ENCODE data around the gene ASXL3.

ASXL3 gene

GRCh38 chr18:33660696-33661310 is 82.8 kb downstream of the ASXL3 start:
- no peak for DNase-seq (ENCODE audit: low read depth)

DNA sequence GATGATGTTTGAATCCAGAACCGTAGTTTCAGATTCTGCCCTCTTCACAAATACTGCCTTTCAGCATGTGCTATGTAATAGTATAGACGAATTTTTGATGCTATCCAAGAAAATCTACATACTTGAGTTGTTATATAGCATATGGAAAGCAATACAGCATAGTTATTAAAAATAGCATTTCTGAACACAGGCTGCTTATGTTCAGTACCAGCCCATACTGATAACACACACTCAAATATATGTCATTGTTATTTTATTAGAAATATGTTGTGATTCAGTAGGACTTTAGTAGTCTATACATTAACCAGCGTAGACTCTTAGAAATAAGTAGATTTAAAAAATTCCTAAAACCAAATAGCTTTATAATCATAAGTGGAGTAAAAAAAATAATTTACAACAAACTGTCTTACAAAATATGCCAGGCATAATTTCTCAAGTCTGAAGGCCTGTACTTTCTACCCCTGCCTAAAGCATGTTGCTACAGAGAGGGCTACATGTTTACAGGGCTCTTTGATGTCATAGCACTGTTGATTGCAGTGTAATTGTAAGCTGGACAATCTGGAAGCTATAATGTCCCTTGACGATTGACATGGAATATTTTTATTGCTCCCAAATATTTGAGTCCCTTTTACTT is 86.3 kb downstream of the ASXL3 start:
- no peak for DNase-seq (ENCODE audit: low read depth)

GRCh38 chr18:33665187-33665586 is 87.2 kb downstream of the ASXL3 start:
- DNase-seq (ENCODE audit: low read depth), result no peak

DNA sequence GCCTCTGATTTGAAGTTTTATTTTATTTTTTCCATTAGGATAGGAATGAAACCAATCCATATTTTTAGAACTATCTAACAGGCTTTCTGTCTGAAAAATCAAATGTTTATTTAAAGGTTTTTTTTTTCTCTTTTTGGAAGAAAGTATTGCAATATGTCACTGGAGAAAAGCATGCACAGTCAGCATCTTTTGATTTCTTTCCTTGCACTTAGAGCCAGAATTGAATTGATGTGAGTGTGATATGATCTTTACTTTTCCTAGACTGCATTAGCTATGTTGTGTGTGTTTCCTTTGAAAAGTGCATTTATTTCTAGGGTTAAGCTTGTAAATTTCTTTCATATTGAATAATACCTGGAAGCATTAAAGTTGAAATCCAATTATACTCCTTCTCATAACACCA is 87.6 kb downstream of the ASXL3 start:
- DNase-seq (ENCODE audit: low read depth), result no peak

DNA sequence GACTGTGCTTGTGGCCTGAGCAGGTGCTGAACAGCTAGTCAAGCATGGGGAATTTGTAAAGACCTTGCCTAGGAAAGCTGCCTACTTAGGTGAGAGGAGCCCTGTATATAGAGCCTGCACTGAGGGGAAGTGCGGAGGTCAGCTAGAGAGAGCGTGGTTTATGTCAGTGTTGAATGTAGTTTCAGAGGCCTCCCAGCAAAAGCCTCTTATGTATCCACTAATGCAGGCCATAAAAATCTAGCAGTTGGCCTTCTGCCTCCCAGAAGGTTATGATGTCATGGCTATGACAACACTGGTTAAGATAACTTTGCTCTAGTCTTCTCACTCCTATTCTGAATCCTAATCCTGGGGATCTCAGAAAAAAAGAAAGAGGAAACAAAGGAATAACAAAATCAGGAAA is 88.9 kb downstream of the ASXL3 start:
- DNase-seq (ENCODE audit: low read depth), result no peak

GRCh38 chr18:33669589-33669988 is 91.6 kb downstream of the ASXL3 start:
- no peak for DNase-seq (ENCODE audit: low read depth)

DNA sequence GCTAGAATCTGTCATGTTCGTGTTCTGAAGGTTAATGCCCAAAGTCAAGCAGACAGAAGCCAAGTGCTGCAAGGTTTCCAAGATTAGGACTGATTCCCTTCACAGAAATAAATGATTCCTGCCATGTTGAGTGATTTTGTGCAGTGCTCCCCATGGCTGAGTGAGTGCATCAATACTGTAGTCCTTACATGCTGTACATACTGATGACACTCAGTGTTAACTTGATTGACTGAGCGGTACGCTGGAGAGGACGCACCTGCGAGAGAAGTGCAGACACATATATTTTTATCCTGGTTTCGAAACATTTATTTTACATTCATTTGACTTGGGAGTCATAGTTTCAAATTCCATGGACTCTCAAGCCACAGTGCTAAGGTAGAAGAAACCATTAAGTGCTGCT is 92.0 kb downstream of the ASXL3 start:
- DNase-seq (ENCODE audit: low read depth), result no peak

GRCh38 chr18:33673689-33674088 is 95.7 kb downstream of the ASXL3 start:
- no peak for DNase-seq (ENCODE audit: low read depth)

GRCh38 chr18:33676593-33676992 is 98.6 kb downstream of the ASXL3 start:
- no peak for DNase-seq (ENCODE audit: low read depth)

DNA sequence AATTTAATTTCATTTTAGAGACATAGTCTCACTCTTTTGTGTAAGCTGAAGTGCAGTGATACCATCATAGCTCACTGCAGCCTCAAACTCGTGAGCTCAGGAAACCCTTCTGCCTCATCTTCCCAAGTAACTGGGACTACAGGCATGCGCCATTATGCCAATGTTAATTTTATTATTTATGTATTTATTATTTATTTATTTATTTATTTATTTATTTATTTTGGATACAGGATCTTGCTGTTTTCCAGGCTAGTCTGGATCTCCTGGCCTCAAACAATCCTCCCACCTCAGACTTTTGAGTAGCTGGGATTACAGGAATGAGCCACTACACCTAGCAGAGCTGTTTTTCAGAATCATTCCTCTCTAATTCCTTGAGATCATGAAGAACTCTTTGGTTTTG is 99.9 kb downstream of the ASXL3 start:
- no peak for DNase-seq (ENCODE audit: low read depth)

GRCh38 chr18:33682436-33682835 is 104.4 kb downstream of the ASXL3 start:
- DNase-seq (ENCODE audit: low read depth), result no peak

- DNase-seq (ENCODE audit: low read depth), result no peak
These were observed 116.6 kb downstream of the ASXL3 start for GRCh38 chr18:33694593-33694992.

GRCh38 chr18:33696332-33697162 is 118.5 kb downstream of the ASXL3 start:
- DNase-seq (ENCODE audit: low read depth), result no peak

GRCh38 chr18:33697498-33697897 is 119.5 kb downstream of the ASXL3 start:
- no peak for DNase-seq (ENCODE audit: low read depth)

- no peak for DNase-seq (ENCODE audit: low read depth)
These were observed 121.4 kb downstream of the ASXL3 start for GRCh38 chr18:33699372-33699771.

DNA sequence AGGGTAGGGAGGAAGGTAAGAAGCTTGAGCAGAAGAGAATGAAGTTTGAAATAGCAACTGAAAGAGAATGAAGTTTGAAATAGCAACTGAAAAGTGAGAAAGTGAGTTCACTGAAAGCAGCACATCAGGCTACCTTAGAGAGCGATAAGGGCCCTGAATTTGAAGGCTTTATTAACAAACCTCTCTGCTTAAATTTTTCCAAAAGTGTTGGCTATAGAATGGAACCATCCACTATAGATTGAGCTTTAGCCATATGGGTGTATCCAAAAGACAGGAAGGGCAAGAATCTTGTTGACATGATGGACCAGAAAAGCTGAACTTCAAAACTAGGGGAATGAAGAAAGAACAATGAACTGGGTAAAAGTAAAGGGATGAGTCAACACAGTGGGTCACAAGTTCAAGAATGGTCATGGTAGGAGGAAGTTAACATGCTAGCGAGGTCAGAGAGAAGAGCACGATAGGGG is 122.5 kb downstream of the ASXL3 start:
- no peak for DNase-seq (ENCODE audit: low read depth)

DNA sequence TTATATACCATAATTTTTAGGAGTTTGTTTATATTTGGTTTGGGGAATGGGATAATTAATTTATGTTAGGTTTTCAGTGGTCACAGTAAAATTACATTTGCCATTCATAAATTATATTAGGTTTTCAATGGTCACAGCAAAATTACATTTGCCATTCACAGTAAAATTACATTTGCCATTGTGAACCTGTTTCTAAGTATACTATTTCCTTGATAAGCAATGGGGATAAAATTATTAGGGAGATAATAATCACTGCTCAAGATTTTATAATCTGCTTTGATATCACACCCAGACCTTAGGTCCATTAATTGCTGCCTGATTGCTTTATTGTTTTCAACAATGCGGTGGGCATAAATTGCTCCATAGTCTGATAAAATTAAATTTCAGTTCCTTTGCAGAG is 124.6 kb downstream of the ASXL3 start:
- DNase-seq (ENCODE audit: low read depth), result no peak

DNA sequence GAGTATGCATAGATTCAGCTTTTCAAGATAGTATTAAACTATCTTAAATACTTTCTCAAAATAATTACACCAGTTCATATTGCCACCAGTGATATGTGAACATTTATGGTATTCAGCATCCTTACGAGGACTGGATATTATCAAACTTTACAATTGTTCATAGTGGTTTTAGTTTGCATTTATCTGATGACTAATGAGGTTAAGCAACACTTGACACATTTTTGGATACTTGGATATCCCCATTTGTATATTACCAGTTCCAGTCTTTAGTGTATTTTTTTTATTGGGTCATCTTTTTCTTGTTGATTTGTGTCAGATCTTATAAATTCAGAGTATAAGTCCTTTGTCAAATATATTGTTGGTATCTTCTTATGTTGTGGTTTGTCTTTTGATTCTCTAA is 128.4 kb downstream of the ASXL3 start:
- DNase-seq (ENCODE audit: low read depth), result no peak

GRCh38 chr18:33708876-33709275 is 130.9 kb downstream of the ASXL3 start:
- no peak for DNase-seq (ENCODE audit: low read depth)

- DNase-seq (ENCODE audit: low read depth), result no peak
These were observed 132.2 kb downstream of the ASXL3 start for GRCh38 chr18:33710269-33710668.

DNA sequence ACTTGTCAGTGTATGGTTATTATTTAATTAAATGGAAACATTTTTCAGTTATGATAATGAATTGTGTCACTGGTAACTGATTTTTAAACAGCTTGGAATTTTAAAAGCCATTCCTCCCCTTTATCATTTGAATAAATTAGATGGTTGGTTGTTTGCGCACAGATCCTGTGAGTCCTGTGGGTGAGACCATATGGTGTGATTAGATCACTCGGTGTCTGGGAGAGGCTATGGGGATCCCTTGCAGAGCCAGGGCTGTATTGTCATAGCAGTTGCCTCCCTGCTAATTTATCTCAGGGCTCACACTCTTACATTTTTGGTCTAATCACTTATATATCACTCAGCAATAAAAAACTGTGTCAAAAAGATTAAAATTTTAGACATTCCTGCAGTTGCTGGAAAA is 133.5 kb downstream of the ASXL3 start:
- no peak for DNase-seq (ENCODE audit: low read depth)

GRCh38 chr18:33712719-33713118 is 134.7 kb downstream of the ASXL3 start:
- DNase-seq (ENCODE audit: low read depth), result no peak

- no peak for DNase-seq (ENCODE audit: low read depth)
These were observed 138.2 kb downstream of the ASXL3 start for GRCh38 chr18:33716061-33716683.
